DMS 273 treated with DMSO at 0.1 percent for 48 hours (cell line): Measurements from ENCODE around the gene PLEKHG3.

ENCODE experiments used
- DNase-seq: peaks from one replicate; lab custom pipeline; 2025; lab: John Stamatoyannopoulos, UW

The PLEKHG3 gene

GRCh38 chr14:64764641-64765520, 60.7 kb downstream of the PLEKHG3 start:
- peak; percentile 57 for DNase-seq

GRCh38 chr14:64765740-64766302, 61.6 kb downstream of the PLEKHG3 start:
- DNase-seq: no peak

GRCh38 chr14:64766430-64767151, 62.4 kb downstream of the PLEKHG3 start:
- DNase-seq: no peak

- DNase-seq: no peak
These were observed 63.2 kb downstream of the PLEKHG3 start for GRCh38 chr14:64767215-64767964.

GRCh38 chr14:64768401-64769095, 64.3 kb downstream of the PLEKHG3 start:
- no peak for DNase-seq

- no peak for DNase-seq
These were observed 65.1 kb downstream of the PLEKHG3 start for GRCh38 chr14:64769096-64770020.

- DNase-seq: no peak
These were observed 66.5 kb downstream of the PLEKHG3 start for GRCh38 chr14:64770751-64771150.

- no peak for DNase-seq
These were observed 66.9 kb downstream of the PLEKHG3 start for GRCh38 chr14:64771161-64771560.

GRCh38 chr14:64772397-64772950, 68.2 kb downstream of the PLEKHG3 start:
- DNase-seq: no peak

GRCh38 chr14:64773046-64773445, 68.8 kb downstream of the PLEKHG3 start:
- DNase-seq: no peak

GRCh38 chr14:64773577-64773976, 69.4 kb downstream of the PLEKHG3 start:
- no peak for DNase-seq

GRCh38 chr14:64774272-64774671, 70.0 kb downstream of the PLEKHG3 start:
- DNase-seq: no peak

- DNase-seq: no peak
These were observed 71.0 kb downstream of the PLEKHG3 start for GRCh38 chr14:64775081-64775777.

- no peak for DNase-seq
These were observed 73.2 kb downstream of the PLEKHG3 start for GRCh38 chr14:64777461-64777860.

- no peak for DNase-seq
These were observed 74.0 kb downstream of the PLEKHG3 start for GRCh38 chr14:64778104-64778754.

GRCh38 chr14:64779472-64779871, 75.2 kb downstream of the PLEKHG3 start:
- no peak for DNase-seq

GRCh38 chr14:64782196-64782595, 78.0 kb downstream of the PLEKHG3 start:
- no peak for DNase-seq

GRCh38 chr14:64784006-64784405, 79.8 kb downstream of the PLEKHG3 start:
- DNase-seq: no peak
